Endothelial cell (in vitro differentiated cells): ENCODE results near the gene PRKD3. TPM values are rescaled to one million over a fixed set of nuclear protein-coding genes. Genes with fewer than 3 reads are reported as not detected.

Experiments
- DNase-seq: peaks from one replicate; pipeline ENCODE4 v3.0.0; 2021; ENCODE audit warnings: low spot score
- H3K27ac Mint-ChIP-seq: one replicate; pipeline ENCODE4 v1.8.0; 2021; ENCODE audit warnings: mixed read lengths, inconsistent platforms; ENCODE audit not compliant: unreplicated experiment
- H3K27me3 Mint-ChIP-seq: one replicate; pipeline ENCODE4 v1.8.0; 2021; ENCODE audit warnings: mild to moderate bottlenecking, moderate library complexity, mixed read lengths, inconsistent platforms; ENCODE audit not compliant: unreplicated experiment
- H3K36me3 Mint-ChIP-seq: one replicate; pipeline ENCODE4 v1.8.0; 2021; ENCODE audit warnings: mild to moderate bottlenecking, low read depth, mixed read lengths, inconsistent platforms; ENCODE audit not compliant: unreplicated experiment
- H3K4me1 Mint-ChIP-seq: one replicate; pipeline ENCODE4 v1.8.0; 2021; ENCODE audit warnings: mild to moderate bottlenecking, mixed read lengths, inconsistent platforms; ENCODE audit not compliant: unreplicated experiment
- H3K4me3 Mint-ChIP-seq: one replicate; pipeline ENCODE4 v1.8.0; 2021; ENCODE audit warnings: mild to moderate bottlenecking, mixed read lengths, inconsistent platforms; ENCODE audit not compliant: unreplicated experiment
- H3K9me3 Mint-ChIP-seq: one replicate; pipeline ENCODE4 v1.8.0; 2021; ENCODE audit warnings: mixed read lengths, inconsistent platforms; ENCODE audit not compliant: unreplicated experiment
- total RNA-seq: library from RNA; stranded (reverse); fragmentation: NEBNext Ultra II Directional; extraction: Animal tissue kit (Norgen Biotek cat#: 25700); gene quantifications from one replicate; pipeline ENCODE4 v1.2.1, GENCODE V29; 2021; ENCODE audit not compliant: unreplicated experiment
- TF ChIP-seq, protein P1 (sequence below): fragments of 200-600 bp; sonication (generic); IDR thresholded peaks from one replicate; pipeline ENCODE4 v1.5.0; 2021; ENCODE audit warnings: antibody characterized with exemption; ENCODE audit not compliant: unreplicated experiment

The PRKD3 gene
- total RNA-seq, 1 donor from 2014 or later = 71.3 TPM

GRCh38 chr2:37283207-37283606 lies 41.4 kb downstream of the PRKD3 start:
- Mint-ChIP-seq H3K27ac (no peak overlapping the region), H3K36me3 (peaks cover 18% of the 10 kb centered on the region), H3K4me3 (no peak overlapping the region), H3K9me3 (no peaks in the 10 kb centered on the region), H3K27me3 (no peaks in the 10 kb centered on the region), H3K4me1 (no peaks in the 10 kb centered on the region)
- no peak for DNase-seq
- TF ChIP-seq, protein P1, sequence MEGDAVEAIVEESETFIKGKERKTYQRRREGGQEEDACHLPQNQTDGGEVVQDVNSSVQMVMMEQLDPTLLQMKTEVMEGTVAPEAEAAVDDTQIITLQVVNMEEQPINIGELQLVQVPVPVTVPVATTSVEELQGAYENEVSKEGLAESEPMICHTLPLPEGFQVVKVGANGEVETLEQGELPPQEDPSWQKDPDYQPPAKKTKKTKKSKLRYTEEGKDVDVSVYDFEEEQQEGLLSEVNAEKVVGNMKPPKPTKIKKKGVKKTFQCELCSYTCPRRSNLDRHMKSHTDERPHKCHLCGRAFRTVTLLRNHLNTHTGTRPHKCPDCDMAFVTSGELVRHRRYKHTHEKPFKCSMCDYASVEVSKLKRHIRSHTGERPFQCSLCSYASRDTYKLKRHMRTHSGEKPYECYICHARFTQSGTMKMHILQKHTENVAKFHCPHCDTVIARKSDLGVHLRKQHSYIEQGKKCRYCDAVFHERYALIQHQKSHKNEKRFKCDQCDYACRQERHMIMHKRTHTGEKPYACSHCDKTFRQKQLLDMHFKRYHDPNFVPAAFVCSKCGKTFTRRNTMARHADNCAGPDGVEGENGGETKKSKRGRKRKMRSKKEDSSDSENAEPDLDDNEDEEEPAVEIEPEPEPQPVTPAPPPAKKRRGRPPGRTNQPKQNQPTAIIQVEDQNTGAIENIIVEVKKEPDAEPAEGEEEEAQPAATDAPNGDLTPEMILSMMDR = no peak

- TF ChIP-seq, protein P1 = no peak
- peaks cover 15% of the 10 kb centered on the region for H3K36me3 Mint-ChIP-seq
- no peak overlapping the region for H3K4me3 Mint-ChIP-seq
- DNase-seq = no peak
- H3K27ac Mint-ChIP-seq = no peak overlapping the region
- H3K9me3 Mint-ChIP-seq = no peaks in the 10 kb centered on the region
- H3K4me1 Mint-ChIP-seq = no peaks in the 10 kb centered on the region
- no peaks in the 10 kb centered on the region for H3K27me3 Mint-ChIP-seq
Observed at GRCh38 chr2:37282746-37283145, 41.9 kb downstream of the PRKD3 start.

GRCh38 chr2:37281916-37282315 lies 42.7 kb downstream of the PRKD3 start:
- H3K4me1 Mint-ChIP-seq = no peaks in the 10 kb centered on the region
- H3K27me3 Mint-ChIP-seq = no peaks in the 10 kb centered on the region
- H3K27ac Mint-ChIP-seq = no peak overlapping the region
- TF ChIP-seq, protein P1 = no peak
- H3K36me3 Mint-ChIP-seq = peaks cover 12% of the 10 kb centered on the region
- no peaks in the 10 kb centered on the region for H3K9me3 Mint-ChIP-seq
- H3K4me3 Mint-ChIP-seq = no peak overlapping the region
- DNase-seq = no peak

DNA sequence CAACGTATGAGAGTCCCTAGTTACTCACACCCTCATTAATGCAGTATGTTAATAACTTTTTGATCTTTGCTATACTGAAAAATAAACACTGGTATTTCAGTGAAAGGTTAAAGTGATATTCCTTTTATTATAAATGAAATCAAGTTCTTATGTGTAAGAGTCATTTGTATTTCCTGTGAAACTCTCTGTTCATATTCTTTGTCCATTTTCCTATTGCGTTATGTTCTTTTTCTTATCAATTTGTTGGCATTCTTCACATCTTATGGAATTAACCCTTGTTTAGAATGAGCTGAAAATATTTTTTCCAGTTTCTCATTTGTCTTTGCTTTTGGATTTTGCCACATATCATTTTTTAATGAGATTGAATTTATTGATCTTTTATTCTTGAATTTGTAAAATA lies 48.3 kb downstream of the PRKD3 start:
- Mint-ChIP-seq H3K9me3 (no peaks in the 10 kb centered on the region), H3K36me3 (peaks cover 6% of the 10 kb centered on the region), H3K4me3 (no peak overlapping the region), H3K4me1 (no peaks in the 10 kb centered on the region), H3K27me3 (no peaks in the 10 kb centered on the region), H3K27ac (no peak overlapping the region)
- DNase-seq = no peak
- TF ChIP-seq, protein P1 = no peak

Other genes with a start within 250 kb of the PRKD3 start
- 26.3 TPM for gene HEATR5B, start 240.5 kb downstream of the PRKD3 start, total RNA-seq
- gene GPATCH11, start 240.3 kb downstream of the PRKD3 start, total RNA-seq = 8.2 TPM
- gene EIF2AK2, start 167.9 kb downstream of the PRKD3 start, total RNA-seq = 32.9 TPM
- not detected for gene SULT6B1, start 136.2 kb downstream of the PRKD3 start, total RNA-seq
- 18.5 TPM for gene CEBPZOS, start 128.3 kb downstream of the PRKD3 start, total RNA-seq
- 41.2 TPM for gene CEBPZ, start 93.2 kb downstream of the PRKD3 start, total RNA-seq
- 16.6 TPM for gene NDUFAF7, start 93.2 kb downstream of the PRKD3 start, total RNA-seq
- gene QPCT, start 19.8 kb upstream of the PRKD3 start, total RNA-seq = 50.6 TPM